ENCODE measurements around the gene SPTB.

Gene SPTB

DNA sequence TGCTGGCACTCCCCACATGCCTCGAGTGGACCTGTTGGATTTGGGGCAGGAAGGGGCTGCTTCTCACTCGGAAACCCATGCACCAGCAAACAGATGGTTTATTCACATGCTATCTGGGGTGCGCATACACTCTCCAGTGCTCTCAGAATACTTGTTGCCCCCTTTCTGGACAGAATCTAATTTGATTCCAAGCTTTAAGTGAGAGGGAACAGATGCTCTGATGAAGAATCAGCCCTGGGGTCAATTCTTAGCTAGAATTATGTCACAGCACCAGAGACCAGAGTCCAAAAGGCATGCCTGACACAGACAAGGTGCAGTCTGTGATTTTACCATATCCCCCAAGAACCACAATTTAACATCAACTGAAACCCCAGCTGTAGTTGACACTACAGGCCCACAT lies 83.8 kb downstream of the SPTB start:
- no peak overlapping the region for H3K4me3 ChIP-seq (ENCODE audit: low read depth, low read length)
- no peak overlapping the region for H3K27ac ChIP-seq (ENCODE audit: extremely low read depth, low read depth, low read length)
- H3K9me3 ChIP-seq (ENCODE audit: control insufficient read depth, insufficient read depth, low read depth, low read length): no peaks in the 10 kb centered on the region
- no peaks in the 10 kb centered on the region for H3K4me1 ChIP-seq (ENCODE audit: control insufficient read depth, insufficient read depth, low read length)
- CTCF ChIA-PET: interaction anchor here (1.5 to 1.7 kb wide), 2 partner anchors 27 to 96 kb away, joined by 5 to 6 read pairs; no protein-coding TSS in a partner anchor
- peaks cover 3 to 54% of the 10 kb centered on the region in 2 experiments; a peak in 2 of 3 replicates for H3K36me3 ChIP-seq (ENCODE audit: control insufficient read depth in 2 of 2, insufficient read depth in 1 of 2, low read length in 2 of 2)
- POLR2A ChIA-PET: no interaction called here
- TF ChIP-seq OSR2 (tag by site-specific recombination; IDR thresholded peaks at IDR 0.05) (no peak), ZNF660 (tag by site-specific recombination; IDR thresholded peaks at IDR 0.05) (no peak), ZBTB17 (tag by site-specific recombination; IDR thresholded peaks at IDR 0.05) (no peak), TRIM28 (IDR thresholded peaks at IDR 0.05; ENCODE audit: borderline replicate concordance, low read length) (no peak), ZNF274 (IDR thresholded peaks at IDR 0.05; ENCODE audit: low read length) (no peak), ZNF274 (tag by site-specific recombination; IDR thresholded peaks at IDR 0.05; ENCODE audit: borderline replicate concordance) (no peak), ZNF24 (tag by site-specific recombination; IDR thresholded peaks at IDR 0.05) (no peak), ZNF548 (tag by site-specific recombination; IDR thresholded peaks at IDR 0.05) (no peak), REPIN1 (tag by site-specific recombination; IDR thresholded peaks at IDR 0.05; ENCODE audit: low read depth) (no peak), ZNF529 (tag by site-specific recombination; IDR thresholded peaks at IDR 0.05; ENCODE audit: insufficient replicate concordance) (no peak), ZNF37A (tag by site-specific recombination; IDR thresholded peaks at IDR 0.05) (no peak), ZNF341 (tag by site-specific recombination; IDR thresholded peaks at IDR 0.05; ENCODE audit: low read depth) (no peak)
- TF ChIP-seq, protein P1, sequence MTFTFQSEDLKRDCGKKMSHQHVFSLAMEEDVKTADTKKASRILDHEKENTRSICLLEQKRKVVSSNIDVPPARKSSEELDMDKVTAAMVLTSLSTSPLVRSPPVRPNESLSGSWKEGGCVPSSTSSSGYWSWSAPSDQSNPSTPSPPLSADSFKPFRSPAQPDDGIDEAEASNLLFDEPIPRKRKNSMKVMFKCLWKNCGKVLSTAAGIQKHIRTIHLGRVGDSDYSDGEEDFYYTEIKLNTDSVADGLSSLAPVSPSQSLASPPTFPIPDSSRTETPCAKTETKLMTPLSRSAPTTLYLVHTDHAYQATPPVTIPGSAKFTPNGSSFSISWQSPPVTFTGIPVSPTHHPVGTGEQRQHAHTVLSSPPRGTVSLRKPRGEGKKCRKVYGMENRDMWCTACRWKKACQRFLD (tag by site-specific recombination; IDR thresholded peaks at IDR 0.05): no peak
- TF ChIP-seq, protein P2, sequence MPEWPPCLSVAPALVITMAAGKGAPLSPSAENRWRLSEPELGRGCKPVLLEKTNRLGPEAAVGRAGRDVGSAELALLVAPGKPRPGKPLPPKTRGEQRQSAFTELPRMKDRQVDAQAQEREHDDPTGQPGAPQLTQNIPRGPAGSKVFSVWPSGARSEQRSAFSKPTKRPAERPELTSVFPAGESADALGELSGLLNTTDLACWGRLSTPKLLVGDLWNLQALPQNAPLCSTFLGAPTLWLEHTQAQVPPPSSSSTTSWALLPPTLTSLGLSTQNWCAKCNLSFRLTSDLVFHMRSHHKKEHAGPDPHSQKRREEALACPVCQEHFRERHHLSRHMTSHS (tag by site-specific recombination; IDR thresholded peaks at IDR 0.05): no peak
- TF ChIP-seq, protein P3, sequence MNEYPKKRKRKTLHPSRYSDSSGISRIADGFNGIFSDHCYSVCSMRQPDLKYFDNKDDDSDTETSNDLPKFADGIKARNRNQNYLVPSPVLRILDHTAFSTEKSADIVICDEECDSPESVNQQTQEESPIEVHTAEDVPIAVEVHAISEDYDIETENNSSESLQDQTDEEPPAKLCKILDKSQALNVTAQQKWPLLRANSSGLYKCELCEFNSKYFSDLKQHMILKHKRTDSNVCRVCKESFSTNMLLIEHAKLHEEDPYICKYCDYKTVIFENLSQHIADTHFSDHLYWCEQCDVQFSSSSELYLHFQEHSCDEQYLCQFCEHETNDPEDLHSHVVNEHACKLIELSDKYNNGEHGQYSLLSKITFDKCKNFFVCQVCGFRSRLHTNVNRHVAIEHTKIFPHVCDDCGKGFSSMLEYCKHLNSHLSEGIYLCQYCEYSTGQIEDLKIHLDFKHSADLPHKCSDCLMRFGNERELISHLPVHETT (tag by site-specific recombination; IDR thresholded peaks at IDR 0.05): no peak
- TF ChIP-seq, protein P4, sequence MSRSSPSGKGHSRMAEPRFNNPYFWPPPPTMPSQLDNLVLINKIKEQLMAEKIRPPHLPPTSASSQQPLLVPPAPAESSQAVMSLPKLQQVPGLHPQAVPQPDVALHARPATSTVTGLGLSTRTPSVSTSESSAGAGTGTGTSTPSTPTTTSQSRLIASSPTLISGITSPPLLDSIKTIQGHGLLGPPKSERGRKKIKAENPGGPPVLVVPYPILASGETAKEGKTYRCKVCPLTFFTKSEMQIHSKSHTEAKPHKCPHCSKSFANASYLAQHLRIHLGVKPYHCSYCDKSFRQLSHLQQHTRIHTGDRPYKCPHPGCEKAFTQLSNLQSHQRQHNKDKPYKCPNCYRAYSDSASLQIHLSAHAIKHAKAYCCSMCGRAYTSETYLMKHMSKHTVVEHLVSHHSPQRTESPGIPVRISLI (tag by site-specific recombination; IDR thresholded peaks at IDR 0.05): no peak
- TF ChIP-seq, protein P5, sequence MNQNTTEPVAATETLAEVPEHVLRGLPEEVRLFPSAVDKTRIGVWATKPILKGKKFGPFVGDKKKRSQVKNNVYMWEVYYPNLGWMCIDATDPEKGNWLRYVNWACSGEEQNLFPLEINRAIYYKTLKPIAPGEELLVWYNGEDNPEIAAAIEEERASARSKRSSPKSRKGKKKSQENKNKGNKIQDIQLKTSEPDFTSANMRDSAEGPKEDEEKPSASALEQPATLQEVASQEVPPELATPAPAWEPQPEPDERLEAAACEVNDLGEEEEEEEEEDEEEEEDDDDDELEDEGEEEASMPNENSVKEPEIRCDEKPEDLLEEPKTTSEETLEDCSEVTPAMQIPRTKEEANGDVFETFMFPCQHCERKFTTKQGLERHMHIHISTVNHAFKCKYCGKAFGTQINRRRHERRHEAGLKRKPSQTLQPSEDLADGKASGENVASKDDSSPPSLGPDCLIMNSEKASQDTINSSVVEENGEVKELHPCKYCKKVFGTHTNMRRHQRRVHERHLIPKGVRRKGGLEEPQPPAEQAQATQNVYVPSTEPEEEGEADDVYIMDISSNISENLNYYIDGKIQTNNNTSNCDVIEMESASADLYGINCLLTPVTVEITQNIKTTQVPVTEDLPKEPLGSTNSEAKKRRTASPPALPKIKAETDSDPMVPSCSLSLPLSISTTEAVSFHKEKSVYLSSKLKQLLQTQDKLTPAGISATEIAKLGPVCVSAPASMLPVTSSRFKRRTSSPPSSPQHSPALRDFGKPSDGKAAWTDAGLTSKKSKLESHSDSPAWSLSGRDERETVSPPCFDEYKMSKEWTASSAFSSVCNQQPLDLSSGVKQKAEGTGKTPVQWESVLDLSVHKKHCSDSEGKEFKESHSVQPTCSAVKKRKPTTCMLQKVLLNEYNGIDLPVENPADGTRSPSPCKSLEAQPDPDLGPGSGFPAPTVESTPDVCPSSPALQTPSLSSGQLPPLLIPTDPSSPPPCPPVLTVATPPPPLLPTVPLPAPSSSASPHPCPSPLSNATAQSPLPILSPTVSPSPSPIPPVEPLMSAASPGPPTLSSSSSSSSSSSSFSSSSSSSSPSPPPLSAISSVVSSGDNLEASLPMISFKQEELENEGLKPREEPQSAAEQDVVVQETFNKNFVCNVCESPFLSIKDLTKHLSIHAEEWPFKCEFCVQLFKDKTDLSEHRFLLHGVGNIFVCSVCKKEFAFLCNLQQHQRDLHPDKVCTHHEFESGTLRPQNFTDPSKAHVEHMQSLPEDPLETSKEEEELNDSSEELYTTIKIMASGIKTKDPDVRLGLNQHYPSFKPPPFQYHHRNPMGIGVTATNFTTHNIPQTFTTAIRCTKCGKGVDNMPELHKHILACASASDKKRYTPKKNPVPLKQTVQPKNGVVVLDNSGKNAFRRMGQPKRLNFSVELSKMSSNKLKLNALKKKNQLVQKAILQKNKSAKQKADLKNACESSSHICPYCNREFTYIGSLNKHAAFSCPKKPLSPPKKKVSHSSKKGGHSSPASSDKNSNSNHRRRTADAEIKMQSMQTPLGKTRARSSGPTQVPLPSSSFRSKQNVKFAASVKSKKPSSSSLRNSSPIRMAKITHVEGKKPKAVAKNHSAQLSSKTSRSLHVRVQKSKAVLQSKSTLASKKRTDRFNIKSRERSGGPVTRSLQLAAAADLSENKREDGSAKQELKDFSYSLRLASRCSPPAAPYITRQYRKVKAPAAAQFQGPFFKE (tag by site-specific recombination; IDR thresholded peaks at IDR 0.05; ENCODE audit: borderline replicate concordance): no peak
- TF ChIP-seq, protein P6, sequence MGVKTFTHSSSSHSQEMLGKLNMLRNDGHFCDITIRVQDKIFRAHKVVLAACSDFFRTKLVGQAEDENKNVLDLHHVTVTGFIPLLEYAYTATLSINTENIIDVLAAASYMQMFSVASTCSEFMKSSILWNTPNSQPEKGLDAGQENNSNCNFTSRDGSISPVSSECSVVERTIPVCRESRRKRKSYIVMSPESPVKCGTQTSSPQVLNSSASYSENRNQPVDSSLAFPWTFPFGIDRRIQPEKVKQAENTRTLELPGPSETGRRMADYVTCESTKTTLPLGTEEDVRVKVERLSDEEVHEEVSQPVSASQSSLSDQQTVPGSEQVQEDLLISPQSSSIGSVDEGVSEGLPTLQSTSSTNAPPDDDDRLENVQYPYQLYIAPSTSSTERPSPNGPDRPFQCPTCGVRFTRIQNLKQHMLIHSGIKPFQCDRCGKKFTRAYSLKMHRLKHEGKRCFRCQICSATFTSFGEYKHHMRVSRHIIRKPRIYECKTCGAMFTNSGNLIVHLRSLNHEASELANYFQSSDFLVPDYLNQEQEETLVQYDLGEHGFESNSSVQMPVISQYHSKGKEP (tag by site-specific recombination; IDR thresholded peaks at IDR 0.05): no peak

Data from HEK293 (cell line).